Bladder microvascular endothelial cell (primary cell): ENCODE measurements around the gene PMM1. TPM values are rescaled to one million over a fixed set of nuclear protein-coding genes. Genes with fewer than 3 reads are reported as not detected.

Source experiments
- total RNA-seq: library from RNA; depleted of rRNA; stranded (reverse); fragments of >200 nt; gene quantifications from 2 replicates; pipeline ENCODE4 v1.2.3, GENCODE V29; 2014

Gene PMM1
- total RNA-seq: 3.6 and 5.2 TPM in 2 replicates

GRCh38 chr22:41589391-41590241 is at the start of gene PMM1:
Gene PMM1 (minus strand): TSS chr22:41589840. CDS start chr22:41589805, 35 bp downstream.

DNA sequence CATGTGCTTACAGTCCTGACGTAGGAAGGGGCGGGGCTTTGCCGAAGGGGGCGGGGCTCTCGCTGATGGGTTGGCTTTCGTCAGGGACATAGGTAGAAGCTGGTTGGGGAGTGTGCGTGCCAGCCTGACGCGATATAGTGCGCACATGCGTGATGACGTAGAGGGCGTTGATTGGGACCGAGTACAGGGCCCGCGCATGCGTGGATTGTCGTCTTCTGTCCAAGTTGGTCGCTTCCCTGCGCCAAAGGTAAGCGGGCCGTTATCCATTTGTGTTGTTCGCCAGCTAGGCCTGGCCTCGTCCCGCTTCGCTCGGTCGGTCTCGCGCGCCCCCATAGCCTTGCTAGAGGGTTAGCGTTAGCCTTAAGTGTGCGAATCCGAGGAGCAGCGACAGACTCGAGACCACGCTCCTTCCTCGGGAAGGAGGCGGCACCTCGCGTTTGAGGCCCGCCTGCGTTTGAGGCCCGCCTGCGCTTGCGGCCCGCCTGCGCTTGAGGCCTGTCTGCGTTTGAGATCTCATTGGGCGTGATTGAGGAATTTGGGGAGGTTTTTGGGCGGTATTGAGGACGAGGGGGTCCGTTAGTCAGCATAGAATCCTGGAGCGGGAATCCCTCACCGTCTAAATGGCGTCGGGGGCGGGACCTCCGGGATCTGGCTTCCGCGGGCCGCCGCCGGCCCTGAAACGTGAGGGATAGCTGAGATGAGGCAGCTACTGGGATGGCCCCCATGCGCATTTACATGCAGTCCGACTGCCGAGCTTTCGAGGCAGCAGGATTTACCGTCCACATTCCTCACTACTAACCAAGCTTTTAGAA is 31.7 kb upstream of the PMM1 start, which contains the start of gene XRCC6:
Gene XRCC6 (plus strand): TSS at position 197 of the 812 bp plus-strand sequence. CDS start 710 bp downstream, outside the sequence.

GRCh38 chr22:41620589-41621098 is 31.0 kb upstream of the PMM1 start, which contains the start of gene DESI1:
Gene DESI1 (minus strand): TSS chr22:41621043. CDS start chr22:41620839, 204 bp downstream.

DNA sequence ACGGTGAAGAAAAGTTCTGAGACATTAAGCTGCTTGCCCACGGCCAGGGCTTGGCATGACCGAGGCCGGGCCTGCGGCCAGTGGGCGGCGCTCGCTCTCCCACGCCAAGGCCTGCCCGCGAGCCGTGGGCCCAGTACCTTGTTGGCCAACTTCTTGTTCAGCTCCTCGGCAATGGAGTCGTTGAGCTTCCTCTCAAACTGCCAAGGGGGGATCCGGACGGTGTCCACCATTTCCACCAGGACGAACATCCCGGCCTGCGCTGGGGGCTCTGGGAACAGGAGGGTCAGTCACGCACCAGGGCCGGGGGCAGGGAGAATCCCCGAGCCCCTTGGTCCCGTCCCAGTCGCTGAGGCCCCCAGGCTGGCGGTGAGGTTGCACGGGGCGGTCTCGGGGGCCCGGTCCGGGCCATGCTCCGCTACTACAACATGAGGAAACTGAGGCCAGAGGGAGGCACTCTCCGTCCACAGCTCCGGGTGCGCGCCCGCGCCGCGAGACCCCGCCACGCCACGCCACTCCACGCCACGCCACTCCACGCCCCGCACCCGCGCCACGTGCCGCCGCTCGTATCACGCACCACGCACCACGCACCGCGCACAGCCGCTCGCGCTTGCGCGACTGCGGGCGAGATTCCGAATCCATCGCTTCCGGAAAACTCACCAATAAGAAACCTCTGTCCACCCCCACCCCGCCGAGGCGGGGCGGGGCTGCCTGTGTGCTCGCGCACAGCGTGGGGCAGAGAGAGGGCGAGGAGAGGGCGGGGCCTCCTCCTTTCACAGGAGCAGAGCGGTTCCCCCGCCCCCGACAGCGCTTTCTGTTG is 45.6 kb downstream of the PMM1 start, which contains the start of gene POLR3H:
Gene POLR3H (minus strand): TSS at position 617 of the 817 bp plus-strand sequence. CDS start 369 bp downstream, at position 248.

Other genes starting within 250 kb of the PMM1 start
- gene TEF, start 207.9 kb downstream of the PMM1 start, total RNA-seq: 2.6 and 4.5 TPM in 2 replicates
- 11.3 and 20.6 TPM in 2 replicates for gene TOB2, start 143.0 kb downstream of the PMM1 start, total RNA-seq
- 62.5 and 68.5 TPM in 2 replicates for gene PHF5A, start 121.1 kb downstream of the PMM1 start, total RNA-seq
- gene ACO2, start 120.7 kb downstream of the PMM1 start, total RNA-seq: 57.8 and 111 TPM in 2 replicates
- gene POLR3H, start 45.4 kb downstream of the PMM1 start, total RNA-seq: 11.5 and 23.7 TPM in 2 replicates
- gene CSDC2, start 28.8 kb downstream of the PMM1 start, total RNA-seq: not detected in 2 replicates
- 10.8 and 18.9 TPM in 2 replicates for gene DESI1, start 31.2 kb upstream of the PMM1 start, total RNA-seq
- 304 and 336 TPM in 2 replicates for gene XRCC6, start 31.5 kb upstream of the PMM1 start, total RNA-seq
- gene SNU13, start 99.0 kb upstream of the PMM1 start, total RNA-seq: 69.9 and 80.4 TPM in 2 replicates
- gene MEI1, start 109.7 kb upstream of the PMM1 start, total RNA-seq: 0.31 TPM in 1 of 2 replicates, not detected in the other
- 4.3 and 4.5 TPM in 2 replicates for gene CCDC134, start 210.8 kb upstream of the PMM1 start, total RNA-seq
- gene SREBF2, start 243.3 kb upstream of the PMM1 start, total RNA-seq: 43.1 and 81.1 TPM in 2 replicates